Suprapubic skin (tissue), 4 donors: ENCODE measurements around the gene TENT4B. TPM values are rescaled to one million over a fixed set of nuclear protein-coding genes. Genes with fewer than 3 reads are reported as not detected.
"Not testable (repeated sequence)": the region's sequence is repeated elsewhere in the genome, so short reads cannot be mapped to it uniquely, and the experiment has no call there.

Experiments
- DNase-seq, 2 donors: peaks; one replicate each; pipeline ENCODE4 v3.0.0-alpha.2; 2019; ENCODE audit warnings: low spot score in 2 of 2
- H3K27ac ChIP-seq: fragments of 200-600 bp; sonication (generic); one replicate; pipeline ENCODE4 v1.5.1; 2019
- H3K27me3 ChIP-seq: fragments of 200-600 bp; sonication (generic); one replicate; pipeline ENCODE4 v1.5.1; 2019
- H3K36me3 ChIP-seq: fragments of 200-600 bp; sonication (generic); one replicate; pipeline ENCODE4 v1.5.1; 2019
- H3K4me1 ChIP-seq: fragments of 200-600 bp; sonication (generic); one replicate; pipeline ENCODE4 v1.5.1; 2019
- H3K4me3 ChIP-seq: fragments of 200-600 bp; sonication (generic); one replicate; pipeline ENCODE4 v1.5.1; 2019; ENCODE audit warnings: mild to moderate bottlenecking
- H3K9me3 ChIP-seq: fragments of 200-600 bp; sonication (generic); one replicate; pipeline ENCODE4 v1.5.1; 2019
- CTCF ChIP-seq, 2 donors: fragments of 200-600 bp in 1 of 2; fragments of 450-650 bp in 1 of 2; sonication (generic) in 1 of 2; IDR thresholded peaks; one replicate each; pipeline ENCODE4 v1.5.1; 2016 to 2019; ENCODE audit warnings: antibody characterized with exemption in 2 of 2, mild to moderate bottlenecking in 1 of 2, moderate library complexity in 1 of 2
- EP300 ChIP-seq: sonication (generic); formaldehyde crosslinking; IDR thresholded peaks from one replicate; pipeline ENCODE4 v1.6.1; 2017; ENCODE audit warnings: antibody characterized with exemption
- POLR2A ChIP-seq, 2 donors: fragments of 450-650 bp; IDR thresholded peaks; one replicate each; pipeline ENCODE4 v1.6.1; 2017; ENCODE audit warnings: antibody characterized with exemption in 2 of 2, mild to moderate bottlenecking in 2 of 2, moderate library complexity in 2 of 2
- POLR2AphosphoS5 ChIP-seq, 3 donors: sonication (generic); formaldehyde crosslinking; IDR thresholded peaks; one replicate each; pipeline ENCODE4 v1.6.1; 2017; ENCODE audit warnings: antibody characterized with exemption in 3 of 3
- WGBS: methylation state at CpG from one replicate; pipeline ENCODE4 v1.1.5; 2018; 5-methylcytosine and 5-hydroxymethylcytosine counted together
- total RNA-seq, 4 donors: library from RNA; depleted of rRNA; stranded (reverse); fragments of >200 nt; gene quantifications; one replicate each; pipeline ENCODE4 v1.1.0, GENCODE V29; 2016

The TENT4B gene
- total RNA-seq, 4 donors from 2014 or later: 10.8 to 15.7 (median 12.9) TPM

GRCh38 chr16:50238314-50238713, 85.2 kb downstream of the TENT4B start:
- WGBS: 93% methylated on average over 3 of the region's 3 CpGs
- no peak for DNase-seq
- H3K9me3 ChIP-seq: no peaks in the 10 kb centered on the region
- no peak overlapping the region for H3K4me3 ChIP-seq
- H3K36me3 ChIP-seq: no peaks in the 10 kb centered on the region
- peaks cover 14% of the 10 kb centered on the region for H3K4me1 ChIP-seq
- TF ChIP-seq EP300 (no peak), POLR2AphosphoS5 (IDR thresholded peaks at IDR 0.05) (no peak), CTCF (IDR thresholded peaks at IDR 0.05) (no peak), POLR2A (IDR thresholded peaks at IDR 0.05) (no peak)
- no peak overlapping the region for H3K27ac ChIP-seq
- H3K27me3 ChIP-seq: no peaks in the 10 kb centered on the region

- DNase-seq: no peak
- H3K4me1 ChIP-seq: peaks cover 14% of the 10 kb centered on the region
- H3K9me3 ChIP-seq: no peaks in the 10 kb centered on the region
- H3K27me3 ChIP-seq: no peaks in the 10 kb centered on the region
- no peak for TF ChIP-seq EP300
- no peak for TF ChIP-seq CTCF (IDR thresholded peaks at IDR 0.05)
- no peak for TF ChIP-seq POLR2AphosphoS5 (IDR thresholded peaks at IDR 0.05)
- no peak for TF ChIP-seq POLR2A (IDR thresholded peaks at IDR 0.05)
- H3K36me3 ChIP-seq: no peaks in the 10 kb centered on the region
- WGBS: 59% methylated on average over 5 of the region's 5 CpGs
- H3K4me3 ChIP-seq: no peak overlapping the region
- H3K27ac ChIP-seq: no peak overlapping the region
Observed at GRCh38 chr16:50238868-50239301, 85.8 kb downstream of the TENT4B start.

- H3K4me3 ChIP-seq, H3K27ac ChIP-seq, H3K9me3 ChIP-seq, DNase-seq, H3K36me3 ChIP-seq, H3K27me3 ChIP-seq: not testable (repeated sequence)
- 60% methylated on average over 6 of the region's 6 CpGs for WGBS
- peaks cover 33% of the 10 kb centered on the region for H3K4me1 ChIP-seq
Observed at GRCh38 chr16:50243024-50243423, 89.9 kb downstream of the TENT4B start.

GRCh38 chr16:50244140-50244503, 91.0 kb downstream of the TENT4B start:
- DNase-seq: peak in 1 of 2 donors; percentile 52
- Histone ChIP-seq H3K9me3 (no peaks in the 10 kb centered on the region), H3K4me1 (peaks cover 33% of the 10 kb centered on the region), H3K36me3 (no peaks in the 10 kb centered on the region), H3K27ac (no peak overlapping the region), H3K27me3 (no peaks in the 10 kb centered on the region), H3K4me3 (no peak overlapping the region)
- TF ChIP-seq EP300: no peak
- no peak for TF ChIP-seq POLR2AphosphoS5 (IDR thresholded peaks at IDR 0.05)
- no peak for TF ChIP-seq POLR2A (IDR thresholded peaks at IDR 0.05)
- no peak for TF ChIP-seq CTCF (IDR thresholded peaks at IDR 0.05)
- WGBS: 79% methylated on average over 9 of the region's 9 CpGs

- TF ChIP-seq POLR2A (IDR thresholded peaks at IDR 0.05): no peak
- no peak for TF ChIP-seq CTCF (IDR thresholded peaks at IDR 0.05)
- no peak for TF ChIP-seq POLR2AphosphoS5 (IDR thresholded peaks at IDR 0.05)
- TF ChIP-seq EP300: no peak
- DNase-seq: peak in 1 of 2 donors; percentile 65
- H3K4me1 ChIP-seq: peaks cover 33% of the 10 kb centered on the region
- no peaks in the 10 kb centered on the region for H3K9me3 ChIP-seq
- H3K27ac ChIP-seq: no peak overlapping the region
- H3K27me3 ChIP-seq: no peaks in the 10 kb centered on the region
- H3K4me3 ChIP-seq: peak overlapping the region; percentile 68
- 43% methylated on average over 20 of the region's 33 CpGs for WGBS
- H3K36me3 ChIP-seq: no peaks in the 10 kb centered on the region
Observed at GRCh38 chr16:50244504-50245416, 91.7 kb downstream of the TENT4B start.
